IMR-90 (cell line): ENCODE measurements around the gene FBXW4.

ENCODE experiments used
- CEBPB ChIP-seq: IDR thresholded peaks from 2 replicates; pipeline ENCODE4 v1.6.1; 2012; ENCODE audit warnings: low read depth, low read length, improper control_type of control experiment
- RAD21 ChIP-seq: IDR thresholded peaks from 2 replicates; pipeline ENCODE4 v1.6.1; 2012; ENCODE audit warnings: low read length, improper control_type of control experiment
- TF ChIP-seq, protein P1 (sequence below): fragments of 150-350 bp; IDR thresholded peaks from 2 replicates; pipeline ENCODE4 v1.6.1; 2017; ENCODE audit warnings: mild to moderate bottlenecking, antibody characterized with exemption, low read length, low read depth
- TF ChIP-seq, protein P2 (sequence below): conservative IDR thresholded peaks from 2 replicates; pipeline ENCODE4 v1.5.1; 2012; ENCODE audit warnings: mild to moderate bottlenecking, low read depth, low read length, improper control_type of control experiment

GRCh38 chr10:101725296-101726114, 30.5 kb upstream of the FBXW4 start:
- TF ChIP-seq RAD21 (no peak), CEBPB (no peak)
- TF ChIP-seq, protein P1, sequence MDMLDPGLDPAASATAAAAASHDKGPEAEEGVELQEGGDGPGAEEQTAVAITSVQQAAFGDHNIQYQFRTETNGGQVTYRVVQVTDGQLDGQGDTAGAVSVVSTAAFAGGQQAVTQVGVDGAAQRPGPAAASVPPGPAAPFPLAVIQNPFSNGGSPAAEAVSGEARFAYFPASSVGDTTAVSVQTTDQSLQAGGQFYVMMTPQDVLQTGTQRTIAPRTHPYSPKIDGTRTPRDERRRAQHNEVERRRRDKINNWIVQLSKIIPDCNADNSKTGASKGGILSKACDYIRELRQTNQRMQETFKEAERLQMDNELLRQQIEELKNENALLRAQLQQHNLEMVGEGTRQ, result no peak
- TF ChIP-seq, protein P2, sequence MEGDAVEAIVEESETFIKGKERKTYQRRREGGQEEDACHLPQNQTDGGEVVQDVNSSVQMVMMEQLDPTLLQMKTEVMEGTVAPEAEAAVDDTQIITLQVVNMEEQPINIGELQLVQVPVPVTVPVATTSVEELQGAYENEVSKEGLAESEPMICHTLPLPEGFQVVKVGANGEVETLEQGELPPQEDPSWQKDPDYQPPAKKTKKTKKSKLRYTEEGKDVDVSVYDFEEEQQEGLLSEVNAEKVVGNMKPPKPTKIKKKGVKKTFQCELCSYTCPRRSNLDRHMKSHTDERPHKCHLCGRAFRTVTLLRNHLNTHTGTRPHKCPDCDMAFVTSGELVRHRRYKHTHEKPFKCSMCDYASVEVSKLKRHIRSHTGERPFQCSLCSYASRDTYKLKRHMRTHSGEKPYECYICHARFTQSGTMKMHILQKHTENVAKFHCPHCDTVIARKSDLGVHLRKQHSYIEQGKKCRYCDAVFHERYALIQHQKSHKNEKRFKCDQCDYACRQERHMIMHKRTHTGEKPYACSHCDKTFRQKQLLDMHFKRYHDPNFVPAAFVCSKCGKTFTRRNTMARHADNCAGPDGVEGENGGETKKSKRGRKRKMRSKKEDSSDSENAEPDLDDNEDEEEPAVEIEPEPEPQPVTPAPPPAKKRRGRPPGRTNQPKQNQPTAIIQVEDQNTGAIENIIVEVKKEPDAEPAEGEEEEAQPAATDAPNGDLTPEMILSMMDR, result no peak
